Neural crest cell (in vitro differentiated cells): ENCODE measurements around the gene DNAAF5. TPM values are rescaled to one million over a fixed set of nuclear protein-coding genes. Genes with fewer than 3 reads are reported as not detected.

ENCODE experiments used
- DNase-seq: peaks from one replicate; pipeline ENCODE4 v3.0.0; 2021; ENCODE audit warnings: low read depth, mixed read lengths, low spot score
- H3K27ac Mint-ChIP-seq: one replicate; pipeline ENCODE4 v1.8.0; 2021; ENCODE audit warnings: mild to moderate bottlenecking, mixed read lengths; ENCODE audit not compliant: unreplicated experiment
- H3K27me3 Mint-ChIP-seq: 2 replicates; pipeline ENCODE4 v1.8.0; 2021; ENCODE audit warnings: low read depth, mild to moderate bottlenecking, mixed read lengths
- H3K36me3 Mint-ChIP-seq: 2 replicates; pipeline ENCODE4 v1.8.0; 2021; ENCODE audit warnings: low read depth, mild to moderate bottlenecking, mixed read lengths
- H3K4me1 Mint-ChIP-seq: 2 replicates; pipeline ENCODE4 v1.8.0; 2021; ENCODE audit warnings: mixed read lengths
- H3K4me3 Mint-ChIP-seq: one replicate; pipeline ENCODE4 v1.8.0; 2021; ENCODE audit warnings: mild to moderate bottlenecking, mixed read lengths
- H3K9me3 Mint-ChIP-seq: 2 replicates; pipeline ENCODE4 v1.8.0; 2021; ENCODE audit warnings: mixed read lengths
- CTCF ChIP-seq: fragments of 200-600 bp; sonication (generic); conservative IDR thresholded peaks from 2 replicates; pipeline ENCODE4 v1.5.0; 2021; ENCODE audit warnings: antibody characterized with exemption, mild to moderate bottlenecking
- total RNA-seq: library from RNA; stranded (reverse); gene quantifications from 2 replicates; pipeline ENCODE4 v1.2.1, GENCODE V29; 2021

Gene DNAAF5
- total RNA-seq, 1 donor from 2014 or later: 54.2 TPM

GRCh38 chr7:826230-826917 is 99.9 kb downstream of the DNAAF5 start:
- H3K9me3 Mint-ChIP-seq: no peaks in the 10 kb centered on the region

DNA sequence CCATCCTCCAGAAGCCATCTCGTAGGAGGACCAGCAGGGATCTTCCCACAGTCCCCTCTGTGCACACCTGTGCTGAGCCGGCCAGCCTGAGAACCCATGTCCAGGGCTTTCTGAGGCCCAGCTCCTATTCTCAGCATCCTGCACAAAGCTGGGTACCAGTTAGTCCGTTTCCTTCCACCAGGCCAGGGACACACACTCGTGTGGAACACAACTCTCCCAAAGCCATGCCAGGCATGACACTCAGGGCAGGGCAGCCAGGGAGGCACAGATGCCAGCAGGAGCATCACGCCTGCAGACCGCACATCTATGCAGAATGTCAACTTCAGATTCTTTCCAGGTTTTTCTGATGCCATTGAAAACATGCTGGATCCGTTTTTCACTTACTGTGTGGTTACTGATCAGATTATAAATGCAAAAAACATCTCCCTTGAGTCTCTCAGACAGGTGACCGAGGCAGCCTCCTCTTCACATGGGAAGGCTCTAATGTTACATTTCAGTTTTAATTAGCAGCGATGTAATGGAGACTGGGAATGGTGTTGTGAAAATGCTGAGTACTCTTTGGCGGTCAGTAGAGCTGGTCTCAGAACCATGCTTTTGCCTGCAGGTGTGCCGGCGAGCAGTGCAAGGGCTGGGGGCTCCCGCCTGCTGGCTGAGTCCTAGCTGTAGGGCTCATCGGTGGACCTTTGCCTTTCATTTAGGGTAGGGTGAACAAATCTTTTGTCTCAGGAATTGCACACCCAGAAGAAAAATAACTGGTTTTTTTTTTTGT is 102.5 kb downstream of the DNAAF5 start:
- Mint-ChIP-seq H3K27ac (no peak overlapping the region), H3K27me3 (no peaks in the 10 kb centered on the region), H3K4me1 (peaks cover 40% of the 10 kb centered on the region)

More at GRCh38 chr7:826230-826917, 99.9 kb downstream of the DNAAF5 start:
- Mint-ChIP-seq H3K27me3 (no peaks in the 10 kb centered on the region), H3K27ac (peak overlapping the region; percentile 71), H3K4me1 (peaks cover 43% of the 10 kb centered on the region), H3K4me3 (no peak overlapping the region), H3K36me3 (no peaks in the 10 kb centered on the region)
- no peak for DNase-seq
- TF ChIP-seq CTCF: no peak

DNA sequence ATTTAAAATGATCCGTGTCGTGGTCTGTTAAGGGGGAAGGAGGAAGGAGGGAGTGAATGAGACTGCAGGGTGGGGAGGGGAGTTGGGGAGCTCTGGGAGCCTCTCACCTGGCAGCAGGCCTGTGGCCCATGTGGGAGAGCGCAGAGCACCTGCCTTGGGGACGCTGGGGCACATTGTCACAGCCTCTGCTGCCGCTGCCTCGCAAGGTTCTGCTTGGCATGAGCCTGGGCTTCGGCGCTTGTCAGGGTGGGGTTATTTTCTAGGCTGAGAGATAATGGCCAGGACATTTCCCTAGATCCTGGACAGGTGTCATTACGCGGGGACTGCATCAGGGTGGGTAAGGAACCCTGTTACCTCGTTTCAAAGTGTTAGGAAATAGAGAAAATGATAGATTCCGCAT is 103.6 kb downstream of the DNAAF5 start:
- Mint-ChIP-seq H3K27ac (no peak overlapping the region), H3K4me1 (peaks cover 34% of the 10 kb centered on the region), H3K9me3 (no peaks in the 10 kb centered on the region)

More for the DNA sequence above, 102.5 kb downstream of the DNAAF5 start:
- no peak for TF ChIP-seq CTCF
- no peak overlapping the region for H3K4me3 Mint-ChIP-seq
- DNase-seq: no peak
- no peaks in the 10 kb centered on the region for H3K9me3 Mint-ChIP-seq
- H3K36me3 Mint-ChIP-seq: no peaks in the 10 kb centered on the region

GRCh38 chr7:831596-832166 is 105.2 kb downstream of the DNAAF5 start:
- Mint-ChIP-seq H3K4me1 (peaks cover 30% of the 10 kb centered on the region), H3K27me3 (no peaks in the 10 kb centered on the region), H3K9me3 (no peaks in the 10 kb centered on the region), H3K4me3 (no peak overlapping the region), H3K27ac (no peak overlapping the region), H3K36me3 (peaks cover 2% of the 10 kb centered on the region)
- DNase-seq: no peak
- no peak for TF ChIP-seq CTCF

More for the DNA sequence above, 103.6 kb downstream of the DNAAF5 start:
- Mint-ChIP-seq H3K36me3 (no peaks in the 10 kb centered on the region), H3K4me3 (no peak overlapping the region), H3K27me3 (no peaks in the 10 kb centered on the region)
- no peak for TF ChIP-seq CTCF
- DNase-seq: no peak

DNA sequence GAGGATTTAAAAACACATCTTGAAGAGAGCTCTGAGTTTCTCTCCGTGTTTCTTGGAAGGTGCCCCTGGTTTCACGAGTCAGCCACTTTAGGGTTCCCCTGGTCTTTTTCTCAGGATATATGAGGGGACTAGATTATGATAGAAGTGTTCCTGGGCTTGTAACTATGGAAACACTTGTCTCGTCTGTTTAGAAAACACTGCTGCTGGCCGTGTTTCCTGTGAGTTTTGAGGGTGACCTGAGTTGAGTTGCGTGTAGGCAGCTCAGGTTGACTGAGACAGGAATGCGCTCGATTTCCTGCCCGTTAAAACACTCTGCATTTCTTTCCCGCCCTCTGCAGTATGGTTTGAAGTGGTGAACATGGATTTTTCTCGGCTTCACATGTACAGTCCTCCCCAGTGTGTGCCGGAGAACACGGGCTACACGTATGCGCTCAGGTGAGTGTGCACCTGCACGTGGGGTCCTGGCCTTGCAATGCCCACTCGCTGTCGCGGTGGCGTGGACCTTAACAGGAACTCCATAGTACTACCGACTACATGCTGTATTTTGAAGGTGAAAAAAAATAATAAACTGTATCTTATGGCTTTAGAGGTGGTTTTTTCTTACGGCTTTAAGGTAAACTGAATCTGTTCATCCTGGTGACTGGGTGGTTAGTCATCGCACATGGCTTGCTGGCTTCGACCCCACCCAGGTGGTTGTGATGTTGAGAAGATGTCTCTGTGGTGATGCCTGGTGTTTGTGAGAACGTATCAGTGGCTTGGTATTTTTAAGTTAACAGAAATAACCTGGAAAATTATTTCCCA is 105.9 kb downstream of the DNAAF5 start, which contains the start of gene SUN1:
TSS of gene SUN1 (plus strand) at position 310 of the 801 bp plus-strand sequence. CDS start at position 359, 49 bp downstream.
- no peak within 1 kb of the TSS for H3K27ac Mint-ChIP-seq
- no peaks in the 10 kb centered on the region for H3K9me3 Mint-ChIP-seq
- no peak for TF ChIP-seq CTCF
- DNase-seq: no peak
- H3K4me3 Mint-ChIP-seq: no peak within 1 kb of the TSS
- no peaks in the 10 kb centered on the region for H3K27me3 Mint-ChIP-seq
- peaks cover 3% of the 10 kb centered on the region for H3K36me3 Mint-ChIP-seq
- peaks cover 31% of the 10 kb centered on the region for H3K4me1 Mint-ChIP-seq
